ENCODE data around the gene DCAF7.

The DCAF7 gene

DNA sequence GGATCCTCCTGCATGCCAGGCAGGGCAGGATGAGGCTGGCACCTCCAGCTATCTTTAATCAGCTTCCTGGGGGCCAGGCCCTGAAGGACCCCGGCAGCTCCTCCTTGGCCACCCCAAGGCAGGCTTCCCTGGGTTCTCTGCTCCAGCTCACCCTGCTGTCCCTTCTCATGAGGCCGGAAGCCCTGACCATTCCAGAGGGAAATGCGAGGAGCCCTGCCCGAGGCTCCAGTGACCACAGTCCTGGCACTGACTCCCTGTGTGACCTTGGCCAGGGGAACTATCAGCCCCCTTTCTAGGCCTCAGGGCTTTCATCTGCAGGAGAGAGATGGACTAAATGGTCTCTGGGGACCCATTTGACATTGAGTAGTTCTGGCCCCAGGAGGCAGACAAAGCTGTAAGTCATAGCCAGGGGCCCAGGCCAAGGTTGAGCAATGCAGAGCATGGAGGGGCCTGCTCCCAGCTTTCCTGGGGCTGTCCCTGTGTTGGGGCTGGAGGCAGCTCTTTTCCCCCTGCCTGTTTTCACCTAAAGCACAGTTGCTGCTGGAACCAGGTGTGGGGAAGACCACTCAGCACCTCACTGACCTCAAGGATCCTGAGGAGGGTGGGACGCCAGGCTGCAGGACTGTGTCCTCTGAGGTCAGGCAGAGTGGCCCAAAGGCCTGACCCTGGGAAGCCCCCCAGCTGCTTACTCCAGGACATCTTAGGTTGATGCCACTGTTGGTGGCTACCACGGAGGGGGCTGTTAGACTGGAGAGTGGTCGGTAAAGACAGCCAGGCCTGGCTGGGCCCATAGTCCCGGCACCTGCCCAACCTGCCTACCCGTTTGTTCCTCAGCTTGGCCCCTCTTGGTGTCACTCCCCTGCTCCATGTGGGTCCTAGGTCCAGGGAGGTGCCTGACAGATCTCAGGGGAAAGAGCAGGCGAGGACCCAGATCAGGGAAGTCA, 19.0 kb upstream of the DCAF7 start:
- H4K8ac ChIP-seq (ENCODE audit: low read depth, low read length): no peak overlapping the region
- H3K27me3 ChIP-seq (ENCODE audit: insufficient read depth, low read length): no peaks in the 10 kb centered on the region
- no peak overlapping the region for H3K4ac ChIP-seq (ENCODE audit: low read depth, low read length)
- no peak overlapping the region for H3K18ac ChIP-seq (ENCODE audit: low read length)
- H3K4me2 ChIP-seq (ENCODE audit: low read length): no peak overlapping the region
- no peak overlapping the region for H3K27ac ChIP-seq (ENCODE audit: low read depth, low read length)
- H2BK120ac ChIP-seq (ENCODE audit: insufficient read depth, low read length, poor library complexity): no peak overlapping the region
- no peaks in the 10 kb centered on the region for H3K79me1 ChIP-seq (ENCODE audit: low read length)
- WGBS (ENCODE audit: extremely low coverage, insufficient coverage, insufficient read length): no CpG with 5 or more reads among the region's 10 CpGs
- no peaks in the 10 kb centered on the region for H3K36me3 ChIP-seq (ENCODE audit: control insufficient read depth in 1 of 2, insufficient read depth in 2 of 2, low read length in 2 of 2)
- H2AFZ ChIP-seq (ENCODE audit: insufficient read depth, low read length, poor library complexity): no peak overlapping the region
- no peaks in the 10 kb centered on the region for H3K79me2 ChIP-seq (ENCODE audit: control insufficient read depth, insufficient read depth, low read length, poor library complexity)
- no peak overlapping the region for H4K12ac ChIP-seq (ENCODE audit: low read depth, low read length)
- H3K9ac ChIP-seq (ENCODE audit: low read length): no peak overlapping the region
- H3K14ac ChIP-seq (ENCODE audit: low read length): no peak overlapping the region
- no peak overlapping the region for H2AK5ac ChIP-seq (ENCODE audit: low read length)
- peaks cover 2% of the 10 kb centered on the region for H3K9me3 ChIP-seq (ENCODE audit: insufficient read depth, low read depth, low read length)
- no peak overlapping the region for H3K4me3 ChIP-seq (ENCODE audit: low read depth, low read length)
- H2BK12ac ChIP-seq (ENCODE audit: low read length): no peak overlapping the region
- no peak overlapping the region for H4K91ac ChIP-seq (ENCODE audit: low read depth, low read length)
- DNase-seq: no peak
- H3K23ac ChIP-seq (ENCODE audit: low read length): no peak overlapping the region
- H3K4me1 ChIP-seq (ENCODE audit: control insufficient read depth in 1 of 2, insufficient read depth in 2 of 2, low read length in 2 of 2): no peaks in the 10 kb centered on the region
- no peak overlapping the region for H2BK5ac ChIP-seq (ENCODE audit: low read depth, low read length, poor library complexity)

DNA sequence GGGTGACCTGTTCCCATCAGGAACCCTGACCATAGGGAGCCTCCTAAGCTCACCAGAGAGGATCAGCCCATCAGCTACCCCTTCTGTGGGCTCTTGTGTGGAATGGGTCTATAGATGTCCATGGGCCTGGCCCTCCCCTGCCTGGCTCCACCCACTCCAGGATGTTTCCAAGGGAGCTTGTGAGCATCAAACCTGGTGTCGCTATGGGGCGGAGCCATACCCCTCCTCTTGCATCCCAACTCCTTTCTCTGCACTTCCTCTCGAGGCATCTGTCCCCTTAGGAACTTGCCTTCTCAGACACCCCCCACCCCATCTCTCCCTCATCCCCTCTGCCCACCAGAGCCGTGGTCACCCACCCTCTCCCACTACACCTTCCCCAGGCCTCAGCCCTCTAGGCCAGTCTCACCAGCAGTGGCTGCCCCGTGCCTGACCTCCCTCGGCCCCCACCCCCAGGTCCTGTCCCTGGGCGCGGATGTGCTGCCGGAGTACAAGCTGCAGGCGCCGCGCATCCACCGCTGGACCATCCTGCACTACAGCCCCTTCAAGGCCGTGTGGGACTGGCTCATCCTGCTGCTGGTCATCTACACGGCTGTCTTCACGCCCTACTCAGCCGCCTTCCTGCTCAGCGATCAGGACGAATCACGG, 16.7 kb upstream of the DCAF7 start:
- Histone ChIP-seq H3K27me3 (ENCODE audit: insufficient read depth, low read length) (no peaks in the 10 kb centered on the region), H4K91ac (ENCODE audit: low read depth, low read length) (no peak overlapping the region), H3K79me2 (ENCODE audit: control insufficient read depth, insufficient read depth, low read length, poor library complexity) (no peaks in the 10 kb centered on the region), H3K18ac (ENCODE audit: low read length) (no peak overlapping the region), H2AK5ac (ENCODE audit: low read length) (no peak overlapping the region), H3K14ac (ENCODE audit: low read length) (no peak overlapping the region), H3K79me1 (ENCODE audit: low read length) (no peaks in the 10 kb centered on the region), H3K4me3 (ENCODE audit: low read depth, low read length) (no peak overlapping the region), H3K23ac (ENCODE audit: low read length) (no peak overlapping the region), H2BK5ac (ENCODE audit: low read depth, low read length, poor library complexity) (no peak overlapping the region), H4K8ac (ENCODE audit: low read depth, low read length) (no peak overlapping the region), H2BK120ac (ENCODE audit: insufficient read depth, low read length, poor library complexity) (no peak overlapping the region), H3K9ac (ENCODE audit: low read length) (no peak overlapping the region), H4K12ac (ENCODE audit: low read depth, low read length) (no peak overlapping the region), H3K9me3 (ENCODE audit: insufficient read depth, low read depth, low read length) (peaks cover 2% of the 10 kb centered on the region), H3K4ac (ENCODE audit: low read depth, low read length) (no peak overlapping the region), H3K4me1 (ENCODE audit: control insufficient read depth in 1 of 2, insufficient read depth in 2 of 2, low read length in 2 of 2) (no peaks in the 10 kb centered on the region), H2BK12ac (ENCODE audit: low read length) (no peak overlapping the region), H2AFZ (ENCODE audit: insufficient read depth, low read length, poor library complexity) (no peak overlapping the region), H3K27ac (ENCODE audit: low read depth, low read length) (no peak overlapping the region), H3K4me2 (ENCODE audit: low read length) (no peak overlapping the region), H3K36me3 (ENCODE audit: control insufficient read depth in 1 of 2, insufficient read depth in 2 of 2, low read length in 2 of 2) (no peaks in the 10 kb centered on the region)
- no peak for DNase-seq
- WGBS (ENCODE audit: extremely low coverage, insufficient coverage, insufficient read length): no CpG with 5 or more reads among the region's 20 CpGs

DNA sequence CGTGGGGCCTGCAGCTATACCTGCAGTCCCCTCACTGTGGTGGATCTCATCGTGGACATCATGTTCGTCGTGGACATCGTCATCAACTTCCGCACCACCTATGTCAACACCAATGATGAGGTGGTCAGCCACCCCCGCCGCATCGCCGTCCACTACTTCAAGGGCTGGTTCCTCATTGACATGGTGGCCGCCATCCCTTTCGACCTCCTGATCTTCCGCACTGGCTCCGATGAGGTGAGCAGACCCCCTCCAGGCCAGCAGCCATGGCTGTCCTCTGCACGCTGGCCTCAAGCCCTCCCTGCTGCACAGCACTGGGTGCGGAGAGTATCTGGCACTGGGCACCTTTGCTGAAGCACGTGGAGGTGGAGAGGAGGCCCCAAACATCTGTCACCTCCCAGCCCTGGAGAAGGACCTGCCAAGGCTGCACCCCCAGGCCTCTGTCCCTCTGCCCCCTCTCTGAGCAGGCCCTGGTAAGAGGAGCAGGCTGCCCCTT, 16.2 kb upstream of the DCAF7 start:
- no peak overlapping the region for H3K4ac ChIP-seq (ENCODE audit: low read depth, low read length)
- no peak overlapping the region for H2AFZ ChIP-seq (ENCODE audit: insufficient read depth, low read length, poor library complexity)
- H3K14ac ChIP-seq (ENCODE audit: low read length): no peak overlapping the region
- no peak overlapping the region for H2BK5ac ChIP-seq (ENCODE audit: low read depth, low read length, poor library complexity)
- H4K91ac ChIP-seq (ENCODE audit: low read depth, low read length): no peak overlapping the region
- H3K36me3 ChIP-seq (ENCODE audit: control insufficient read depth in 1 of 2, insufficient read depth in 2 of 2, low read length in 2 of 2): no peaks in the 10 kb centered on the region
- no peak overlapping the region for H2AK5ac ChIP-seq (ENCODE audit: low read length)
- no peak overlapping the region for H3K18ac ChIP-seq (ENCODE audit: low read length)
- no peak overlapping the region for H3K4me3 ChIP-seq (ENCODE audit: low read depth, low read length)
- no peak overlapping the region for H3K4me2 ChIP-seq (ENCODE audit: low read length)
- no peak overlapping the region for H4K12ac ChIP-seq (ENCODE audit: low read depth, low read length)
- H3K27me3 ChIP-seq (ENCODE audit: insufficient read depth, low read length): no peaks in the 10 kb centered on the region
- no peak overlapping the region for H3K27ac ChIP-seq (ENCODE audit: low read depth, low read length)
- no CpG with 5 or more reads among the region's 17 CpGs for WGBS (ENCODE audit: extremely low coverage, insufficient coverage, insufficient read length)
- H3K23ac ChIP-seq (ENCODE audit: low read length): no peak overlapping the region
- H2BK12ac ChIP-seq (ENCODE audit: low read length): no peak overlapping the region
- H3K79me1 ChIP-seq (ENCODE audit: low read length): no peaks in the 10 kb centered on the region
- H3K9ac ChIP-seq (ENCODE audit: low read length): no peak overlapping the region
- H3K4me1 ChIP-seq (ENCODE audit: control insufficient read depth in 1 of 2, insufficient read depth in 2 of 2, low read length in 2 of 2): no peaks in the 10 kb centered on the region
- no peaks in the 10 kb centered on the region for H3K79me2 ChIP-seq (ENCODE audit: control insufficient read depth, insufficient read depth, low read length, poor library complexity)
- no peak overlapping the region for H2BK120ac ChIP-seq (ENCODE audit: insufficient read depth, low read length, poor library complexity)
- H3K9me3 ChIP-seq (ENCODE audit: insufficient read depth, low read depth, low read length): peaks cover 2% of the 10 kb centered on the region
- DNase-seq: no peak
- no peak overlapping the region for H4K8ac ChIP-seq (ENCODE audit: low read depth, low read length)

DNA sequence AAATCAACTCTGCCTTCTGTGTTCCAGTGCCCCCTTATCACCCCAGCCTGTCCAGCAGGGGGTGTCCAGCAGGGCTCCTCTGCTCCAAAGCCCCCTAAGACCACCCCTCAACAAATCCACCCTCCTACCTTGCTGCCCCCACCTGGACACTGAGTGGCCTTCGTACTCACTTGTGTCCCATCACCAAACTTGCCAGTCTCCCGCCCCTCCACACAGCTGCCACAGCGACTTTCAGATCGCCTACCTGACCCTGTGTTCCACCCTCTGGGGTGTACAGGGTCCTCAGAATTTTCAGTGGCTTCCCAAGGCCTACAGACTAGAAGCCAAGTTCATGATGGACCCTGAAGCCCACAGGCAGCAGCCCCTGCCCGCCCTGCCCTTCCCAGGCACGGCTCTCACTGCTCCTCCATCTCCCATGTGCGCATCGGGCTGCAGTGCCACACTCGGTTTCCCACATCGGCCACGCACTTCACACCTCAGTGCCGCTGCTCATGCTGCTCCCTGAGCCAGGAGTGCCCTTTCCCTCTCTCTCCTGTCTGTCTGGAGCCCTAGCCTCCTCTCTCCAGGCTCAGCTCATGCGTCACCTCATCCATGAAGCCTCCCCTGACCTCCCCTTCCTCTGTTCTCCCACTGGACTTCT, 15.3 kb upstream of the DCAF7 start:
- Histone ChIP-seq H2BK12ac (ENCODE audit: low read length) (no peak overlapping the region), H3K4me3 (ENCODE audit: low read depth, low read length) (no peak overlapping the region), H4K12ac (ENCODE audit: low read depth, low read length) (no peak overlapping the region), H2AK5ac (ENCODE audit: low read length) (no peak overlapping the region), H4K8ac (ENCODE audit: low read depth, low read length) (no peak overlapping the region), H3K79me2 (ENCODE audit: control insufficient read depth, insufficient read depth, low read length, poor library complexity) (no peaks in the 10 kb centered on the region), H4K91ac (ENCODE audit: low read depth, low read length) (no peak overlapping the region), H3K9me3 (ENCODE audit: insufficient read depth, low read depth, low read length) (peaks cover 2% of the 10 kb centered on the region), H2BK120ac (ENCODE audit: insufficient read depth, low read length, poor library complexity) (no peak overlapping the region), H3K4me1 (ENCODE audit: control insufficient read depth in 1 of 2, insufficient read depth in 2 of 2, low read length in 2 of 2) (no peaks in the 10 kb centered on the region), H3K36me3 (ENCODE audit: control insufficient read depth in 1 of 2, insufficient read depth in 2 of 2, low read length in 2 of 2) (no peaks in the 10 kb centered on the region), H3K18ac (ENCODE audit: low read length) (no peak overlapping the region), H3K23ac (ENCODE audit: low read length) (no peak overlapping the region), H3K4ac (ENCODE audit: low read depth, low read length) (no peak overlapping the region), H3K79me1 (ENCODE audit: low read length) (no peaks in the 10 kb centered on the region), H3K4me2 (ENCODE audit: low read length) (no peak overlapping the region), H3K9ac (ENCODE audit: low read length) (no peak overlapping the region), H2BK5ac (ENCODE audit: low read depth, low read length, poor library complexity) (no peak overlapping the region), H3K14ac (ENCODE audit: low read length) (no peak overlapping the region), H2AFZ (ENCODE audit: insufficient read depth, low read length, poor library complexity) (no peak overlapping the region), H3K27me3 (ENCODE audit: insufficient read depth, low read length) (no peaks in the 10 kb centered on the region), H3K27ac (ENCODE audit: low read depth, low read length) (no peak overlapping the region)
- DNase-seq: no peak
- WGBS (ENCODE audit: extremely low coverage, insufficient coverage, insufficient read length): no CpG with 5 or more reads among the region's 13 CpGs
